ENCODE data around the gene ENOX1.

- TF ChIP-seq EP300 (IDR thresholded peaks at IDR 0.05) = no peak
- TF ChIP-seq POLR2A (IDR thresholded peaks at IDR 0.05) = no peak
- TF ChIP-seq CTCF (IDR thresholded peaks at IDR 0.05) = no peak
Observed at GRCh38 chr13:43389573-43389972, 397.2 kb downstream of the ENOX1 start.
